KG1 (cell line): ENCODE results near the gene NOTCH4.
A peak's percentile ranks its signal among the peaks of the same experiment; 100 is the strongest.

Experiments used
- DNase-seq: peaks from one replicate; lab custom pipeline; 2025; lab: John Stamatoyannopoulos, UW

The NOTCH4 gene

GRCh38 chr6:32163559-32164258, 60.2 kb downstream of the NOTCH4 start:
- no peak for DNase-seq

GRCh38 chr6:32158052-32158451, 65.8 kb downstream of the NOTCH4 start:
- DNase-seq: no peak

- no peak for DNase-seq
Observed at GRCh38 chr6:32156891-32157290, 67.0 kb downstream of the NOTCH4 start.

- peak; percentile 32 for DNase-seq
Observed at GRCh38 chr6:32154514-32155161, 69.2 kb downstream of the NOTCH4 start.

- DNase-seq: peak; percentile 56
Observed at GRCh38 chr6:32153564-32154513, 70.0 kb downstream of the NOTCH4 start, which contains the start of gene PPT2. Gene PPT2 (plus strand): TSS chr6:32154141. CDS start chr6:32154595, 454 bp downstream.

- no peak for DNase-seq
Observed at GRCh38 chr6:32152769-32153563, 70.9 kb downstream of the NOTCH4 start.

- no peak for DNase-seq
Observed at GRCh38 chr6:32151863-32152768, 71.8 kb downstream of the NOTCH4 start, which contains the start of gene PRRT1. Gene PRRT1 (minus strand): TSS chr6:32151939. CDS start chr6:32151827, 112 bp downstream.

GRCh38 chr6:32151181-32151862, 72.5 kb downstream of the NOTCH4 start:
- no peak for DNase-seq

GRCh38 chr6:32149932-32150870, 73.7 kb downstream of the NOTCH4 start:
- DNase-seq: no peak

- DNase-seq: no peak
Observed at GRCh38 chr6:32149092-32149755, 74.6 kb downstream of the NOTCH4 start.

- no peak for DNase-seq
Observed at GRCh38 chr6:32148289-32149091, 75.4 kb downstream of the NOTCH4 start.

GRCh38 chr6:32147401-32148132, 76.3 kb downstream of the NOTCH4 start:
- DNase-seq: no peak

GRCh38 chr6:32146687-32147086, 77.2 kb downstream of the NOTCH4 start:
- DNase-seq: no peak

- no peak for DNase-seq
Observed at GRCh38 chr6:32146287-32146686, 77.6 kb downstream of the NOTCH4 start.
